Left lung (tissue), 10 donors: ENCODE data around the gene COBL. TPM values are rescaled to one million over a fixed set of nuclear protein-coding genes. Genes with fewer than 3 reads are reported as not detected.

Source experiments
- ATAC-seq: fragments of 200-7000 bp; cut with Tn5 transposase; one replicate; pipeline ENCODE4 v1.9.1; 2020; ENCODE audit warnings: moderate library complexity
- DNase-seq, 4 donors: peaks; one replicate each; pipeline ENCODE4 v3.0.0-alpha.2; 2013 to 2020
- H3K27ac ChIP-seq, 2 donors: fragments of 200-600 bp; sonication (generic) in 1 of 2; one replicate each; pipeline versions ENCODE4 v1.5.0 to v1.8.0; 2020 to 2021
- H3K27me3 ChIP-seq, 2 donors: fragments of 200-600 bp; sonication (generic) in 1 of 2; one replicate each; pipeline versions ENCODE4 v1.5.0 to v1.8.0; 2020 to 2021
- H3K36me3 ChIP-seq, 2 donors: fragments of 200-600 bp; sonication (generic) in 1 of 2; one replicate each; pipeline versions ENCODE4 v1.5.0 to v1.8.0; 2020 to 2021
- H3K4me1 ChIP-seq, 2 donors: fragments of 200-600 bp; one replicate each; pipeline ENCODE4 v1.8.0; 2021
- H3K4me3 ChIP-seq, 2 donors: fragments of 200-600 bp; sonication (generic) in 1 of 2; one replicate each; pipeline versions ENCODE4 v1.5.0 to v1.8.0; 2020 to 2021; ENCODE audit warnings: mild to moderate bottlenecking in 1 of 2
- H3K9me3 ChIP-seq, 2 donors: fragments of 200-600 bp; sonication (generic) in 1 of 2; one replicate each; pipeline versions ENCODE4 v1.5.0 to v1.8.0; 2020 to 2021
- CTCF ChIP-seq, 2 donors: fragments of 200-600 bp; sonication (generic) in 1 of 2; IDR thresholded peaks; one replicate each; pipeline versions ENCODE4 v1.5.0 to v1.8.0; 2021; ENCODE audit warnings: antibody characterized with exemption in 2 of 2
- intact Hi-C, 2 donors: fragments of 100-400 bp; cut with DNase I; formaldehyde crosslinking; loops; one replicate each; pipeline versions ENCODE4 v1.11.2 to v1.14.2; 2022
- polyA plus RNA-seq, 6 donors: library from polyadenylated mRNA; unstranded; fragments of 120-200 nt; gene quantifications; one replicate each; pipeline ENCODE4 v1.2.1, GENCODE V29; 2013; ENCODE audit not compliant: insufficient read length in 6 of 6
- total RNA-seq, 2 donors: library from RNA; stranded (reverse); fragmentation: NEBNext Ultra II Directional; extraction: Animal tissue kit (Norgen Biotek cat#: 25700); gene quantifications; one replicate each; pipeline ENCODE4 v1.2.1, GENCODE V29; 2021
- donor health status: DM: no; HTN: yes; CAD: no.
- donor health status: DM: no; HTN: no; CAD: no.

Gene COBL
- total and polyA plus RNA-seq, 8 donors = 3.6 to 36.1 (median 6.4) TPM

DNA sequence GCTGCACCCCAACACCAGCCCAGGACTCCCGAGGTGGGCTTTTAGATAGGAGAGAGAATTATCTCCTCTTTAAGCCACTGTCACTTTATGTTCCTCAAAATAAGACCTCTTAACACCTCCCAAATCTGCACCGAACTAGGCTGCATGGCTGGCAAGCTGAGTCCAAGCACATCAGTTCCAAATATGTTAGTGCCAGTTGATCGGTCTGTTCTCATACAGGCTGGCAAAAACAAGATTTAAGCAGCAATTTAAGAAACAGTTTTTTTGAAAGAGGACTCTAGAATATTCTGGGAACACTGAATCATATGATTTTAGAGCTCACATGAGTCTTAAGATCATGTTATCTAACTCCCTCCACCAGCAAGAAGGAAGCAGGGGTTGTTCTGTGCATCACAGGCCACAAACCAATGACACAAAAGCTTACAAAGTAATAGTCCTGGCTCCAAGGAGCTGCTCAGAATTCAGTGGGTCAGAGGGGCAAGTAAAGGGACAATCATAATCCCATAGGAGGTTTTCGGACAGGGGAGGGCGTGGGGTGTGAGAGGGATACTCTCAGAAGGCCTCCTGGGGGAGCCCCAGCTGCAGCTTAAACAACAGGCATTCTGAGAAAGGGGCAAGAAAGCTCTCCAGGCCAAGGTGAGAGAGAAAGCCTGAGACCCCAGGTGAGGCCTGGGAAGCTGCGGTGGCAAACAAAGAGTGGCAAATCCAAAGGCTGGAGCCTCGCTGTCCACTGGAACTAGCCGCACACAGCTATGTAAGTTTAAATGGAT, 7.1 kb downstream of the COBL start:
- H3K27me3 ChIP-seq = peaks cover 0 to 7% of the 10 kb centered on the region in 2 donors
- no peaks in the 10 kb centered on the region for H3K9me3 ChIP-seq
- TF ChIP-seq CTCF (IDR thresholded peaks at IDR 0.05) = no peak
- intact Hi-C loops = no loop called here
- H3K27ac ChIP-seq = no peak overlapping the region
- H3K4me3 ChIP-seq = no peak overlapping the region
- H3K4me1 ChIP-seq = peaks cover 0 to 7% of the 10 kb centered on the region in 2 donors
- no peaks in the 10 kb centered on the region for H3K36me3 ChIP-seq
- ATAC-seq (no peak), DNase-seq (no peak)

DNA sequence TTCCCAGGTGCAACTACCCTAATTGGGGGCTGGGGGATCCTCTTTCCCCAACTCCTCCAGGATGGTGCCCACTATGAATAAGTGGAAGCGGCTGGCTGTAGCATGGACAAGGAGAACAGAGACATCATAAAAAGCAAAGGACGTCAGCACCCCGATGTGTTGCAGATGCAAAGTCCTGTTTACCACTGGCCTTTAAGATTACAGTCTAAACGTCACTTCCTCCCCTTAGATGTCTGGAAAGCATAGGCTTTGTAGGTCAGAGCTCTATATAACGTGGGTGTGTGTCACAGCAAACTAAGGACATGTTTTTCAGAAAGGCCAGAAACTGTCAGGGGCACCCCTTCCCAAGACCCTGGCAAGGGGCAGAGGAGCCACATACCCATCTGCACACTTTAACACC, 7.9 kb downstream of the COBL start:
- Histone ChIP-seq H3K27me3 (no peaks in the 10 kb centered on the region), H3K4me1 (peaks cover 0 to 7% of the 10 kb centered on the region in 2 donors), H3K9me3 (no peaks in the 10 kb centered on the region), H3K4me3 (no peak overlapping the region), H3K36me3 (no peaks in the 10 kb centered on the region), H3K27ac (no peak overlapping the region)
- intact Hi-C loops = no loop called here
- no peak for TF ChIP-seq CTCF (IDR thresholded peaks at IDR 0.05)
- DNase-seq = no peak
- no peak for ATAC-seq

DNA sequence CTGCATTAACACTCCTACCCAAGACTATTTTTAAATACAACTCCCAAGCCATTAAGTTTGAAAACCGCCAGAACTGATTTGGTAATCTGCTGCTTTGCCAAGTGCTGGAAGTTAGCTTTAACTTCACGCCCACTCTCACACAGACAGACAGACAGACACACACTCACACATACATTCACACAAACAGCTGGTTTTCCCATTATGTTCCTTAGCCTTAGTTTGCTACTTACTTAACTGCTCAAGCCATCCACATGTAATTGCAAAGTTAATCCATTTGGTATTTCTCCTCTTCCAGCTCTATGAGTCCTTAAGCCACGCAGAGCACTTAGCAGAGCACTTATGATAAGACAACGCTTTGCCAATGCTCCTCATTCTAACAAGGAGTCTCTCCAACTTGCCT, 8.3 kb downstream of the COBL start:
- peak in 2 of 4 donors; percentile 77 to 83 for DNase-seq
- peak; percentile 85 for ATAC-seq
- no peak overlapping the region for H3K27ac ChIP-seq

GRCh38 chr7:51307651-51308210, 8.9 kb downstream of the COBL start:
- no peak overlapping the region for H3K27ac ChIP-seq
- no peak for TF ChIP-seq CTCF (IDR thresholded peaks at IDR 0.05)
- H3K27me3 ChIP-seq = no peaks in the 10 kb centered on the region
- H3K36me3 ChIP-seq = no peaks in the 10 kb centered on the region
- peak; percentile 15 for ATAC-seq
- intact Hi-C loops = no loop called here
- no peak overlapping the region for H3K4me3 ChIP-seq
- peaks cover 0 to 7% of the 10 kb centered on the region in 2 donors for H3K4me1 ChIP-seq
- no peaks in the 10 kb centered on the region for H3K9me3 ChIP-seq
- no peak for DNase-seq

More for the DNA sequence above, 8.3 kb downstream of the COBL start:
- no peak overlapping the region for H3K4me3 ChIP-seq
- no peak for TF ChIP-seq CTCF (IDR thresholded peaks at IDR 0.05)
- H3K27me3 ChIP-seq = no peaks in the 10 kb centered on the region
- intact Hi-C loops = no loop called here
- H3K4me1 ChIP-seq = peaks cover 0 to 7% of the 10 kb centered on the region in 2 donors
- no peaks in the 10 kb centered on the region for H3K36me3 ChIP-seq
- H3K9me3 ChIP-seq = no peaks in the 10 kb centered on the region

DNA sequence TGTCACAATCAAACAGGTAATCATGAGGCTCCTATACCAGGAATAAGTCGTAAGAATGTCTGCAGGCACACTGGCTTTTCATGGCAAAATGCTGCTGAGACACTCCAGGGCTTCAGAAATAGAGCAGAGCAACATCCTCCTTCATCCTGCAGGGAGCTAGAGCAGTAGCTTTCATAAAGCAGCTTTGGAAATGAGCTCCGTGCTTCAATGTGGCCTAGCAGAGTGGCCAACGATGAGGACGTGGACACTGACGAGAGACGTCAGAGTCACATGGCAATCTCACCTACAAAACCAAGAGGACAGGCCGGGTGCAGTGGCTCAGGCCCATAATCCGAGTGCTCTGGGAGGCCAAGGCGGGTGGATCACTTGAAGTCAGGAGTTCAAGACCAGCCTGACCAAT, 9.8 kb downstream of the COBL start:
- no peak for DNase-seq
- Histone ChIP-seq H3K4me1 (peaks cover 0 to 7% of the 10 kb centered on the region in 2 donors), H3K27ac (no peak overlapping the region), H3K36me3 (no peaks in the 10 kb centered on the region), H3K27me3 (no peaks in the 10 kb centered on the region), H3K4me3 (no peak overlapping the region), H3K9me3 (no peaks in the 10 kb centered on the region)
- no peak for ATAC-seq
- TF ChIP-seq CTCF (IDR thresholded peaks at IDR 0.05) = no peak
- intact Hi-C loops = no loop called here
